CD4-positive, CD25-positive, alpha-beta regulatory T cell (primary cell): ENCODE measurements around the gene LIMD2. TPM values are rescaled to one million over a fixed set of nuclear protein-coding genes. Genes with fewer than 3 reads are reported as not detected.

Source experiments
- ATAC-seq, 2 donors: fragments of 150-1000 bp; cut with Tn5 transposase; one replicate each; pipeline ENCODE4 v1.10.0; 2021; ENCODE audit warnings: low read depth in 2 of 2, moderate number of reproducible peaks in 2 of 2, moderate library complexity in 1 of 2
- DNase-seq, 3 donors: peaks; one replicate each; pipeline versions ENCODE4 v3.0.0 to v3.0.0-alpha.2; 2012 to 2022; ENCODE audit warnings: mixed read lengths in 1 of 3
- H3K27ac ChIP-seq: one replicate; pipeline ENCODE4 v1.7.0; 2013; ENCODE audit warnings: mild to moderate bottlenecking, low read length; ENCODE audit not compliant: insufficient read depth, poor library complexity, severe bottlenecking
- H3K27me3 ChIP-seq: one replicate; pipeline ENCODE4 v1.7.0; 2013; ENCODE audit warnings: low read length; ENCODE audit not compliant: control insufficient read depth, insufficient read depth
- H3K36me3 ChIP-seq: one replicate; pipeline ENCODE4 v1.7.0; 2013; ENCODE audit warnings: mild to moderate bottlenecking, low read length, moderate library complexity; ENCODE audit not compliant: control insufficient read depth, insufficient read depth
- H3K4me1 ChIP-seq: 2 replicates; pipeline ENCODE4 v1.7.0; 2013; ENCODE audit warnings: mild to moderate bottlenecking, low read length; ENCODE audit not compliant: insufficient read depth, control insufficient read depth, poor library complexity, severe bottlenecking
- H3K4me3 ChIP-seq: one replicate; pipeline ENCODE4 v1.7.0; 2013; ENCODE audit warnings: low read depth, mild to moderate bottlenecking, low read length, moderate library complexity
- H3K9me3 ChIP-seq, 2 experiments: 1 replicate in 1 of 2; 2 replicates in 1 of 2; pipeline ENCODE4 v1.7.0; 2013; ENCODE audit warnings: low read length in 2 of 2, mild to moderate bottlenecking in 1 of 2, moderate library complexity in 1 of 2; ENCODE audit not compliant: control insufficient read depth in 2 of 2
- H3K27ac Mint-ChIP-seq, 3 donors: one replicate each; pipeline ENCODE4 v1.8.0; 2020 to 2022; ENCODE audit warnings: mild to moderate bottlenecking in 3 of 3, mixed read lengths in 3 of 3, moderate library complexity in 2 of 3
- H3K27me3 Mint-ChIP-seq: one replicate; pipeline ENCODE4 v1.8.0; 2022; ENCODE audit warnings: mild to moderate bottlenecking, mixed read lengths
- H3K36me3 Mint-ChIP-seq: one replicate; pipeline ENCODE4 v1.8.0; 2020; ENCODE audit warnings: mixed read lengths
- H3K4me1 Mint-ChIP-seq, 4 donors: one replicate each; pipeline ENCODE4 v1.8.0; 2020 to 2022; ENCODE audit warnings: mixed read lengths in 4 of 4, mild to moderate bottlenecking in 1 of 4
- H3K4me3 Mint-ChIP-seq, 4 donors: one replicate each; pipeline ENCODE4 v1.8.0; 2020 to 2022; ENCODE audit warnings: mild to moderate bottlenecking in 4 of 4, mixed read lengths in 4 of 4, moderate library complexity in 3 of 4
- H3K9me3 Mint-ChIP-seq, 7 donors: one replicate each; pipeline ENCODE4 v1.8.0; 2020 to 2022; ENCODE audit warnings: mixed read lengths in 7 of 7, mild to moderate bottlenecking in 3 of 7, moderate library complexity in 2 of 7
- polyA plus RNA-seq, 4 donors: library from polyadenylated mRNA; unstranded; fragments of 300-500 nt; fragmentation: Illumina TruSeq; gene quantifications; one replicate each; pipeline ENCODE4 v1.2.3, GENCODE V29; 2021
- total RNA-seq: library from RNA; stranded (reverse); gene quantifications from one replicate; pipeline ENCODE4 v1.2.3, GENCODE V29; 2022

LIMD2 gene
- total and polyA plus RNA-seq, 5 donors from 2014 or later, result 408 to 634 (median 471) TPM

GRCh38 chr17:63657786-63658185, 42.1 kb downstream of the LIMD2 start:
- Mint-ChIP-seq H3K27me3 (no peaks in the 10 kb centered on the region), H3K4me1 (peaks cover 0 to 3% (median 1%) of the 10 kb centered on the region in 4 donors), H3K4me3 (peak overlapping the region in 1 of 4 donors; percentile 32), H3K36me3 (peaks cover 39% of the 10 kb centered on the region), H3K9me3 (no peaks in the 10 kb centered on the region), H3K27ac (no peak overlapping the region)
- no peaks in the 10 kb centered on the region for H3K9me3 ChIP-seq
- ATAC-seq (no peak), DNase-seq (no peak)
- H3K27ac ChIP-seq, result no peak overlapping the region
- H3K36me3 ChIP-seq, result peaks cover 66% of the 10 kb centered on the region
- H3K27me3 ChIP-seq, result no peaks in the 10 kb centered on the region
- H3K4me3 ChIP-seq, result no peak overlapping the region
- H3K4me1 ChIP-seq, result no peaks in the 10 kb centered on the region

- Mint-ChIP-seq H3K4me1 (peaks cover 6 to 18% (median 13%) of the 10 kb centered on the region in 4 donors), H3K27me3 (no peaks in the 10 kb centered on the region), H3K36me3 (peaks cover 32% of the 10 kb centered on the region), H3K27ac (no peak overlapping the region), H3K4me3 (no peak overlapping the region), H3K9me3 (no peaks in the 10 kb centered on the region)
- Histone ChIP-seq H3K4me1 (peaks cover 8% of the 10 kb centered on the region), H3K27me3 (no peaks in the 10 kb centered on the region), H3K9me3 (no peaks in the 10 kb centered on the region), H3K4me3 (no peak overlapping the region), H3K36me3 (peaks cover 48% of the 10 kb centered on the region), H3K27ac (no peak overlapping the region)
- no peak for ATAC-seq
- no peak for DNase-seq
Observed at GRCh38 chr17:63653050-63653449, 46.9 kb downstream of the LIMD2 start.

DNA sequence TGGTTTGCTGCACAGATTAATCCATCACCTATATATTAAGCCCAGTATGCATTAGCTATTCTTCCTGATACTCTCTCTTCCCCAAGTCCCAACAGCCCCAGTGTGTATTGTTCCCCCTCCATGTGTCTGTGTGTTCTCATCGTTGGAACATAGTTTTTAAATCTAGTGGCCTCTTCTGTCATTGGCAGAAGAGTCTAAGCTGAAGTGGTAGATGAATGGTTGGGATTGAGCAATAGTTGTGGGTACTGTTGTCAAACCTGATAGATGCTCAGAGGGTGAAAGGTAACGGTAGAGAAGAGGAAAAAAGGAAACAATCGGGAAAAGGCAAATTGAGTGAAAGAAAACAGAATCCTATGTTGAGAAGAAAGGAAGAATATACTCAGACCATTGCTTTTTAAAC, 47.8 kb downstream of the LIMD2 start:
- no peak for ATAC-seq

DNA sequence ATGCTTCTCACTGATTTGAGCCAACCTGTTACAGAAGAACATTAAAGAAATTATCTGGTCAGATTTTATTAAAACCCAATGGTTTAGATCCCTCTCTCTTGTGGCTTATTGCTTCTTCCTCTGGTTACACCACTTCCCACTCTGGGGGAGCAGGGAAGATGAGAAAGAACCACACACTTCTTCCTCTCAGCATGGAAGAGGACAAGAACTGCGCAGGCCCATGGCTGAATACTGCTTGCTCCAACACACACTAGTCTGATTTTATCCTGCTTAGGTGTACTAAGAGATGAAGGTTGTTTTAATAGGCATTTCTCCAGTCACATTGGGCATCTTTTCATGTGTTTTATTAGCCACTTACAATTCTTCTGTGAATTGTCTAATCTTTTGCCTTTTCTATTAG, 50.1 kb downstream of the LIMD2 start:
- H3K27me3 Mint-ChIP-seq, result no peaks in the 10 kb centered on the region
- DNase-seq (no peak), ATAC-seq (no peak)
- H3K4me3 ChIP-seq, result no peak overlapping the region
- peaks cover 45% of the 10 kb centered on the region for H3K36me3 Mint-ChIP-seq
- peaks cover 61% of the 10 kb centered on the region for H3K36me3 ChIP-seq
- no peak overlapping the region for H3K27ac ChIP-seq
- H3K4me1 ChIP-seq, result peaks cover 8% of the 10 kb centered on the region
- no peak overlapping the region for H3K4me3 Mint-ChIP-seq
- no peaks in the 10 kb centered on the region for H3K9me3 ChIP-seq
- peaks cover 13 to 30% (median 24%) of the 10 kb centered on the region in 4 donors for H3K4me1 Mint-ChIP-seq
- no peaks in the 10 kb centered on the region for H3K9me3 Mint-ChIP-seq
- H3K27ac Mint-ChIP-seq, result peak overlapping the region in 1 of 3 donors; percentile 80
- no peaks in the 10 kb centered on the region for H3K27me3 ChIP-seq

More for the DNA sequence above, 47.8 kb downstream of the LIMD2 start:
- H3K4me1 Mint-ChIP-seq, result peaks cover 6 to 20% (median 14%) of the 10 kb centered on the region in 4 donors
- Histone ChIP-seq H3K9me3 (no peaks in the 10 kb centered on the region), H3K27me3 (no peaks in the 10 kb centered on the region), H3K36me3 (peaks cover 52% of the 10 kb centered on the region), H3K27ac (no peak overlapping the region), H3K4me1 (peaks cover 8% of the 10 kb centered on the region), H3K4me3 (no peak overlapping the region)
- H3K36me3 Mint-ChIP-seq, result peaks cover 30% of the 10 kb centered on the region
- no peaks in the 10 kb centered on the region for H3K9me3 Mint-ChIP-seq
- H3K27me3 Mint-ChIP-seq, result no peaks in the 10 kb centered on the region
- H3K27ac Mint-ChIP-seq, result peak overlapping the region in 2 of 3 donors; percentile 6 to 72
- no peak for DNase-seq
- no peak overlapping the region for H3K4me3 Mint-ChIP-seq

- ATAC-seq (no peak), DNase-seq (no peak)
- H3K4me1 ChIP-seq, result peaks cover 8% of the 10 kb centered on the region
- no peaks in the 10 kb centered on the region for H3K27me3 ChIP-seq
- no peaks in the 10 kb centered on the region for H3K9me3 ChIP-seq
- H3K36me3 ChIP-seq, result peaks cover 43% of the 10 kb centered on the region
- Mint-ChIP-seq H3K9me3 (no peaks in the 10 kb centered on the region), H3K4me3 (no peak overlapping the region), H3K27me3 (no peaks in the 10 kb centered on the region), H3K27ac (no peak overlapping the region), H3K36me3 (peaks cover 34% of the 10 kb centered on the region), H3K4me1 (peaks cover 15 to 36% (median 26%) of the 10 kb centered on the region in 4 donors)
- no peak overlapping the region for H3K27ac ChIP-seq
- H3K4me3 ChIP-seq, result no peak overlapping the region
Observed at GRCh38 chr17:63647936-63648335, 52.0 kb downstream of the LIMD2 start.

DNA sequence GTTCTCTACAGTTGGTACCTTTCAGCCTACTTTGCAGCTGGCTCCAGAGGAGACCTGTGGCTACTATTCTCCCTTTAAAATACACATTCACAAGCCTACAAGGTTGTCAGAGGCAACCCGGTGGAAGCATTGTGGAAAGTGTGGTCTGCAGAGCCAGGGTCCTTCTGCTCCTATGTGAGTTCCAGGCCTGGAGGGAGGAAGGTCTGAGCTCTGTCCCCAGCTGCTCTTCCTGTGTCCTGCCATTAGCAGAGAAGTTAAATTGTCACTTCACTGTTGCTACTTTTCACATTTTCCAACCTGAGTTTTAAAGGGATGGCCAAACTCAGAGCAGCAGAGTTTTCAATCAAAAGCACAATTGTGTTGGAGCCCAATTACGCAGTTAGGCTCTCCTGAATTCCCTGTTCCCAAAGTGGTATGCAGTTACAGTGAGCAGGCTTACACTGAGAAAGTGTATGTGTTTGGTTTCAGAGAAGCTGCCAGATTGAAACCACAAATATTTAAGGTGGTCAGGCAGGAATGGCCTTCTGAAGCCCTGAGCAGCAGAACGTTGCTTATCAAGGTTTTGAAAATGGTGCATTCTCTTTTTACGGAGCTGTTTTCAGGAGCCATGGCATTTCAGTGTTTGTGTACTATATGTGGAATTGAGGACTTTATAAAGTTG, 52.7 kb downstream of the LIMD2 start:
- Histone ChIP-seq H3K27me3 (no peaks in the 10 kb centered on the region), H3K27ac (no peak overlapping the region), H3K4me3 (no peak overlapping the region), H3K4me1 (peaks cover 8% of the 10 kb centered on the region), H3K9me3 (no peaks in the 10 kb centered on the region), H3K36me3 (peaks cover 36% of the 10 kb centered on the region)
- Mint-ChIP-seq H3K4me1 (peaks cover 15 to 36% (median 25%) of the 10 kb centered on the region in 4 donors), H3K4me3 (no peak overlapping the region), H3K27me3 (no peaks in the 10 kb centered on the region), H3K36me3 (peaks cover 27% of the 10 kb centered on the region), H3K9me3 (no peaks in the 10 kb centered on the region), H3K27ac (no peak overlapping the region)
- ATAC-seq (no peak), DNase-seq (no peak)

DNA sequence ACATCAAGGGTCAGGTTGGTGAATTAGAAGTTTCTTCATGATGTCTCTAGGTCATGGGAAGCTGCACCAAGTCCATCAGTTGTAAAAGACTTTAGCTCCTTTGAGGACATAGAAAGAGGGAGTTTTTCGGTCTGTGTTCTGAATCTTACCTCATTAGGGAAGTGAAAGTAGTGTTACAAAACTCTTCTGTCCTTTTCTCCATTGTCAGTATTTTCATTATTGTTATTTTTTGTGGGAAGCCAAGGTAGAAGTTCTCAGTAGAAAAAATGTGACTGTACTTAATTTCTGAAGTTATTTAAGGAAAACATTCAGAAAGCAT, 53.5 kb downstream of the LIMD2 start:
- H3K36me3 Mint-ChIP-seq, result peaks cover 24% of the 10 kb centered on the region
- no peak for DNase-seq

More for the DNA sequence above, 53.5 kb downstream of the LIMD2 start:
- Histone ChIP-seq H3K4me1 (peaks cover 8% of the 10 kb centered on the region), H3K27me3 (no peaks in the 10 kb centered on the region), H3K4me3 (no peak overlapping the region), H3K9me3 (no peaks in the 10 kb centered on the region), H3K27ac (no peak overlapping the region), H3K36me3 (peaks cover 32% of the 10 kb centered on the region)
- no peak for ATAC-seq
- H3K27me3 Mint-ChIP-seq, result no peaks in the 10 kb centered on the region
- no peaks in the 10 kb centered on the region for H3K9me3 Mint-ChIP-seq
- peaks cover 18 to 37% (median 29%) of the 10 kb centered on the region in 4 donors for H3K4me1 Mint-ChIP-seq
- no peak overlapping the region for H3K4me3 Mint-ChIP-seq
- H3K27ac Mint-ChIP-seq, result peak overlapping the region in 1 of 3 donors; percentile 8
